NCI-H1436 (cell line): ENCODE measurements around the gene ZCCHC7.

ENCODE experiments used
- DNase-seq: peaks from one replicate; lab custom pipeline; 2025; lab: John Stamatoyannopoulos, UW

ZCCHC7 gene

GRCh38 chr9:37210737-37211523 lies 90.6 kb downstream of the ZCCHC7 start:
- DNase-seq: no peak

- DNase-seq: no peak
Measured at GRCh38 chr9:37212435-37212834, 92.1 kb downstream of the ZCCHC7 start.

DNA sequence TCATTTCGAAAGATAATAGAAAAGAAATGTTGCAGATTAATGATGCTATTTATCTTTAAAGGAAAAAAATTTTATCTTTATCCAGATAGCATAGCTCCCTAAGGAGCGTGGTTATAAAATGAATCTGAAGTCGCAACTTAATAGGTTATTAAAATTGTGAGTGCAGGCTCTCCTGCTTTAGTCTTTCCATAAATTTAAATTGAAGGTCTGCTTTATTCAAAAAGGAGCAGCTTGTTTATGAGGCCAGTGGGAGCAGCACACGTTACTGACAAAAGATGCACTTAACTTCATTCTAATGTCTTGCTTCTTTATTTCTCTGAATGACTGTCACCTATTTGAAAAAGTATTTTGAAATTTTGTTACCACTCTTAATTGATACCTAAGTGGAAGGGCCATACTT lies 95.0 kb downstream of the ZCCHC7 start:
- DNase-seq: peak; percentile 24

DNA sequence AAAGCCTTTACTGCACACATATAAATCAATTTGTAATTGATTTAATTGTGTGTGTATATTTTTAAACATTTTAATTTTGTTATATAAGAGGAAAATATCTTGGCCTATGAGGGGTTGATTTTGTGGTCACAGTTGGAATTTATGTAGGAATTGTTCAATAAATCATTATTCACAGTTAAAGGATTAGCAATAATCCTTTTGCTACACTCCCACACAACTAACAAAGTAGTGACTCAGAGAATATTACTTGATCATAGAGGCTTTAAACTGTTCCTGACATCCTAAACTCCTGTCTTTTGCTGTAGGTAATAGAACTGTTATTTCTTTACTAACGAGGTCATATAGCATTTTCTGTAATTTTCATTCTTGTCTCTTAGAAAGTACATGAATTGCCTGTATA lies 95.5 kb downstream of the ZCCHC7 start:
- DNase-seq: no peak

- no peak for DNase-seq
Measured at GRCh38 chr9:37217161-37217560, 96.8 kb downstream of the ZCCHC7 start.

DNA sequence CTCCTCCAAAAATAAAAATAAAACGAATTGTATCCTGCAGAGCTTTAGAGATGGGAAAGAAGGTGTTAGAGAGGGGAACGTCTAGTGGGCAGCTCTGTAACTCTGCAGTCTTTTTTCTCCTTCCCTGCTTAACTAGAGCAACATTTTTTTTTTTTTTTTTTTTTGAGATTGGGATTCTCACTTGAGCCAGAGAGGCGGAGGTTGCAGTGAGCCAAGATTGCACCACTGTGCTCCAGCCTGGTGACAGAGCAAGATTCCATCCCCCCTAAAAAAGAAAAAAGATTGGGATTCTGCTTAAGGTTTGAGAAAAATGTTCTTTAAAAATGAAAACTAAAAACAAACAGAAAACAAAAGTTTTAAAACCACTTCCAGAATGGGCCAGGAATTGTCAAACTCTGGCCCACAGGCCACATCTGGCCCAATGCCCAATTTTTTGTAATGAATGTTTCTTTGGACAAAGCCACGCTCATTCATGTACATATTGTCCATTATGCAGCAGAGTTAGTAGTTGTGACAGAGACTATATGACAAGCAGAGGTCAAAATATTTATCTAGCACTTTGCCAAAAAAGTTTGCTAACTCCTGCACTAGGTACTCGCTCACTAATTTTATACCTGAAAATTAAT lies 98.5 kb downstream of the ZCCHC7 start:
- no peak for DNase-seq

- DNase-seq: no peak
Measured at GRCh38 chr9:37220971-37221370, 100.6 kb downstream of the ZCCHC7 start.

GRCh38 chr9:37221489-37222106 lies 101.2 kb downstream of the ZCCHC7 start:
- no peak for DNase-seq

DNA sequence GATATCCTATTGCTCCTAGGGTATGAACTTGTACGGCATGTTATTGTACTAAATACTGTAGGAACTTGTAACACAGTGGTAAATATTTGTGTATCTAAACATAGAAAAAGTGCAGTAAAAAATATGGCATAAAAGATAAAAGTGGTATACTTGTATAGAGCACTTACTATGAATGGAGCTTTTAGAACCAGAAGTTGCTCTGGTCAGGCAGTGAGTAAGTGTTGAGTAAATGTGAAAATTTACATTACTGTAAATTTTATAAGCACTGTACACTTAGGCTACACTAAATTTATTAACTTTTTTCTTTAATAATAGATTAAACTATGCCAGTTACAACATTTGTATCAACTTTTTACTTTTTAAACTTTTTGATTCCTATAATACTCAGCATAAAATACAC lies 109.1 kb downstream of the ZCCHC7 start:
- DNase-seq: no peak

DNA sequence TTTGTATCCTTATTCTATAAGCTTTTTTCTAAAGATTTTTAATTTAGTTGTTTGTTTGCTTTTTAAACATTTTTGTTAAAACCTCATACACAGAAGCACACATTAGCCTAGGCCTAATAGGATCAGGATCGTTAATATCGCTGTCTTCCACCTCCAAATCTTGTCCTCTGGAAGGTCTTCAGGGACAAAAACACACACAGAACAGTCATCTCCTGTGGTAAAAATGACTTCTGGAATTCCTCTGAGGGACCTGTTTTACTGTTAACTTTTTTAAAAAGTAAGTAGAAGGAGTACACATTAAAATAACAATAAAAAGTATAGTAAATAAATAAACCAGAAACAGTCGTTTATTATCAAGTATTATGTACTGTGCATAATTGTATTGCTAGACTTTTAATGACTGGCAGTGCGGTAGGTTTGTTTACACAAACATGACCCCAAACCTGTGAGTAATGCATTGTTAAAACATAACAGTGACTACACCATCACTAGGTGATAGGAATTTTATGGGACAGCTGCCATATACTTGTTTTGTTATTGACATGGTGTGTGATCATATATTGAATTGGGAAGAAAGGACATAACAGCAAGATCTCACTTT lies 109.6 kb downstream of the ZCCHC7 start:
- DNase-seq: no peak

- no peak for DNase-seq
Measured at GRCh38 chr9:37236822-37237221, 116.4 kb downstream of the ZCCHC7 start.

DNA sequence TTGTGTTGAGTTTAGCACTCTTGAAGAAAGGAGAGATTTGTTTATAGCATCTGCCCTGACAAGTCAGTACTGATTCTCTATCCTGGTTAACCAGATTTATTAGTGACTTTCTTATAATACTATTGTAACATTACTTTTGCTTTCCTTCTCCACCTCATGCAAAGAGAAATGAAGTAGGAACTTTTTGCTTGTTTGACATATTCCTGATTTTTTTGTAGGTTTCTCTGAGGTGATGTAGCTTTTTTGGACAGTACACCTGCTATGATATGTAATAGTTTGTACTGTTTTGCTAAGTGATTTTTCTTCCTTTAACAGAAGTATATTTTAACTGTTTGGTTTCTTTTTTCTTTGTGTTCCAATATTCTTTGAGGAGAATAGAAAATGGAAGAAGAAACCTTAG lies 117.7 kb downstream of the ZCCHC7 start:
- no peak for DNase-seq

GRCh38 chr9:37239224-37239859 lies 119.0 kb downstream of the ZCCHC7 start:
- no peak for DNase-seq

- DNase-seq: no peak
Measured at GRCh38 chr9:37239921-37240320, 119.5 kb downstream of the ZCCHC7 start.

GRCh38 chr9:37241340-37241739 lies 121.0 kb downstream of the ZCCHC7 start:
- no peak for DNase-seq

GRCh38 chr9:37242089-37242488 lies 121.7 kb downstream of the ZCCHC7 start:
- DNase-seq: no peak

DNA sequence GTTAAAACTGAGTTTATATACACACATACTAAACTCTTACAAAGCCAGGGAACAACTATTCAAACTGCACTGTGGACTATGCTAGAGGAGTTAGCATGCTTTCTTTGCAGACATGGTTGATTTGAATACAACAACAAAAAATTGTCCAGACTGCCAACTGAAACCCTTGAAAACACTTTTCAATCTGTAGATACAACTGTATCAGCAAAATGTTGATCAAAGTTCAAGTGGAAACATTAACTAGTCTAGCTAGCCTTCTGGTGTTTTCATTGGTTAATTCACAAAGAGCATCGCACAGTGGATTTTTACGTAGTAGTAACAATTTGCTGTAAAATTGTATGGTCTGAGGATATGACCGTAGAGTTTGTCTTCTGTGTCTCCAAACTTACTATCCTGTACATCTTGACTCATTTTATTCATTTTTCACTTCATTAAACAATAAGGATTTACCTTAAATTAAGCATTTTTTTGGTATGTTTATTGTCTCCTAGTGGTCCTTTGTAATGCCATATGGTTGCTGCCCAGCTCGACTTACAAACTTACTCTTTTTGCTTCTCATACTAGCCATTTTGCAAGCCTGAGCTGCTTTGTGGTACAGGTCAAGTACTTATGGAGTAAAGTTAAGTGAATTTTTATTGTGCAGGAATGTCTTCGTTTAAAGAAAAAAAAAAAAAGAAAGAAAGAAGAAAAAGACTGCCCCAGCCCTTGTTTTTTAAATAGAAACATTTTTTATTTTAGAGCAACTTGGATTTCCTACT lies 123.4 kb downstream of the ZCCHC7 start:
- no peak for DNase-seq

DNA sequence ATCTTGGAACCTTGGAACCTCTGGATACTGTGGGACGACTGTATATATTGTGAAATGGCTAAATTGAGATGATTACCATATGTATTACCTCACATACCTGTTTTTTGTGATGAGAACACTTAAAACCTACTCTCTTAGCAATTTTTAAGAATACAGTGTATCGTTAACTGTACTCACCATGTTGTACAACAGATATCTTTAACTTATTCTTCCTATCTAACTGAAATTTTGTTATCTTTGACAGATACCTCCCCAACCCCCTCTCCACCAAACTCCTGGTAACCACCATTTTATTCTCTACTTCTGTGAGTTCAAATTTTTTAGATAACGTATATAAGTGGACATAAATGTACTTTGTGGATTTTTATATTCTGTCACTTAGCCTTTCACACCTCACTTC lies 126.5 kb downstream of the ZCCHC7 start:
- DNase-seq: no peak

GRCh38 chr9:37248651-37249163 lies 128.3 kb downstream of the ZCCHC7 start:
- DNase-seq: no peak

- DNase-seq: no peak
Measured at GRCh38 chr9:37251452-37251851, 131.1 kb downstream of the ZCCHC7 start.

- DNase-seq: no peak
Measured at GRCh38 chr9:37253377-37253937, 133.1 kb downstream of the ZCCHC7 start.
